Glomerular visceral epithelial cell (primary cell): ENCODE results near the gene GNAI2.
"Not testable (repeated sequence)": the region's sequence is repeated elsewhere in the genome, so short reads cannot be mapped to it uniquely, and the experiment has no call there.

Source experiments
- DNase-seq: peaks from one replicate; pipeline ENCODE4 v3.0.0-alpha.2; 2016; ENCODE audit errors: extremely low spot score

GNAI2 gene

DNA sequence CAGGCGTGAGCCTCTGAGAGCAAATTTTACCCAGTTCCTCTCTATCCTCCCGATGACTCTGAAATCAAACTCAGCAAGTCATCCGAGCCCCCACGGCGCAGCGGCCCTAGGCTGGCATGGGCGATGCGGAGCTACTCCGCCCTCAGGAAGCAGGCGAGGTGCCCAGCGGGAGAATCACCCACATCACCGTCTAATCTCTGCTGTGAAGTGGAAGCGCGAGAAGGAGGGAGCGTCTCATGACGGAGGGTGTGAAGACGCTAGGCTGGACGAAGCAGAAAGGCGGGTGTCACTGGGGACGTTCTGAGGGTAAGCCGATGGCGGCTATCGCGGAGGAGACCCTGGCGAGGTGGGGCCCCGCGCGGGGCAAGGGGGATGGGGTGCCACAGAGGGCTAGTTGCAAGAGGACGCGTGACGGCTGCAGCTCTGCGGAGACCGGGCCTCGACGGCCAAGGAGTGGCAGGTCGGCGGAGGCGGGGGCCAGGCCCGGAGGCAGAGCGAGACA is 9.1 kb upstream of the GNAI2 start:
- DNase-seq, result peak; percentile 27

DNA sequence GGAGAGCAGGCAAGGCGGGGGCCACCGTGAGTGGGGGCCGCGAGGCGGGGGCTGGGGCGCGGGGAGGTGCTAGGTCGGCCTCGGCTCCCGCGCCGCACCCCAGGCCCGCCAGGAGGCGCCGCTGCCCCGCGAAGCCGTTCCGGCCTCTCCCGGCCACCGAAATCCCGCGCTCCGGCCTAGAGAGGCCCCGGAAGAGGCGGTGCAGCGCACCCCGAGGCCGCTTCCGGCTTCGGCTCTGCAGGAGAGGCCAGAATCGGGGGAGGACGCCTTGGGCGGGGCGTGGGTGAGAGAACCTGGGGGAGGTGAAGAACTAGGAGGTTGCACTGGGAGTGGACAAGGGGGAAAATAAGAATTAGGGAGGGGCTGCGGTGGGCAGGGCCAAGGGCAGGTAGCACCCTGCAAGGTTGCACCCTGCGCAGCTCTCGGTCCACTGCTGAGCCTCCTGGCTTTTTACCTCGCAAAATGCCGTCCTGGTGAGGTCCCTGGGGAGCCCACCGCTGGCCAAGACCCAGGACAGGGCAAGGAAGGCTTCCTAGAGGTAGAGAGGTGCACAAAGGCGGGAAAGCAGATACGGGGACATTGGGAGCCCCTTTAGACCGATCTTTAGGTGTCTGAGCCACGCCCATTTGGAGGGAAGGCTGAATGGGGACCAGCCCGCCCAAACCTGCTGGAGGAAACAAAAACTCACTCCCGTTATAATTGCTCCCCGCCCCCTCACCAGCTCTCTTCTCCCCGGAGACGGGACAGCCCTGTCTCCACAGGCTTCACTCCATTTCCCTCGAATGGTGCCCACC is 8.4 kb upstream of the GNAI2 start:
- DNase-seq, result peak; percentile 96

DNA sequence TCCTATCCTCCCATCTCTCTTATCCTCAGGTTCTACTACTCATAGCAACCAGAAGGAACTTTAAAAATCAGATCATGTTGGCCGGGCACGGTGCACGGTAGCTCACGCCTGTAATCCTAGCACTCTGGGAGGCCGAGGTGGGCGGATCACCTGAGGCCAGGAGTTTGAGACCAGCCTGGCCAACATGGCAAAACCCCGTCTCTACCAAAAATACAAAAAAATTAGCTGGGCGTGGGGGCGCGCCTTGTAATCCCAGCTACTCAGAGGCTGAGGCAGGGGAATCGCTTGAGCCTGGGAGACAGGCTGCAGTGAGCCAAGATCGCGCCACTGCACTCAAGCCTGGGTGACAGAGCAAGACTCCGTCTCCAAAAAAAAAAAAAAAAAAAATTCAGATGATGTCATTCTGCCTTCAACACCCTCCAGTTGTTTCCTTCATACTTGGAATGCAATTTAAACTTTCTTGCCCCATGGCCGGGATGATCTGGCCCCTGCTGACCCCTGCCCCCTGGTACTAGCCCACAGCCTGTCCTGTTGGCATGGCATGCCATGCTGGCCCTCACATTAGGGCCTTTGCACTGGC is 7.7 kb upstream of the GNAI2 start:
- DNase-seq, result not testable (repeated sequence)

- DNase-seq, result no peak
Measured at GRCh38 chr3:50229490-50229889, 6.5 kb upstream of the GNAI2 start.

DNA sequence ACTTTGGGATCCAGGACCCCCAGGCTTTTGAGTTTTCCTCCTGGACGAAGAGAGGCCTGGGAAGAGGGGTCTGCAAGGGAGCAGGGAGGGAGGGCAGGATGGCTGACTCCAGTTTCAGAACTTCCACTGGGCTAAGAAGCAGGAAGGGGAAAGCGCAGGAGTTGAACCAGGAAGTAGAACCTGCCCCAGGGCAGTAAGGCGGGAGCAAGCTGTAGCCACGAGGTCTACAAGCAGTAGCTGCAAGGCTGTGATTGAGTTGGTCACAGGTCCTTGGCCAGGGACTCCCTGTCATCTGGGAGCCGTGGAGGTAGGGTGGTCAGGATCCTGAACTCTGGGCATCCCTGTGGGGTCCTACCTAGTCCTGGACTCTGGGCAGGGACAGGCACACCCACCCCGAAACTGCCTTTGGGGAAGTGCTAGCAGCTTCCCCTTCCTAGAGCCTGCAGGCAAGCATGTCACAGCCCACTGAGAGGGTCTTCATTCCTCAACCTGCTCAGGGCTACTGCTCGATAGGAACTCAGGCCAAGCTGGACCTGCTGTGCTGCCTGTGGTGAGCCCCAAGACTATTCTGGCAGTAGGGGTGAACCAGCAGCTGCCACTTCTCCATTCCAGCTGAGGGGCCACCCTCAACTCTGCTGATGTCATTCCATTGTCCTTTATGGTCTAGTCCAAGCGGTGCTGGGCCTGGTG is 5.8 kb upstream of the GNAI2 start:
- DNase-seq, result no peak

DNA sequence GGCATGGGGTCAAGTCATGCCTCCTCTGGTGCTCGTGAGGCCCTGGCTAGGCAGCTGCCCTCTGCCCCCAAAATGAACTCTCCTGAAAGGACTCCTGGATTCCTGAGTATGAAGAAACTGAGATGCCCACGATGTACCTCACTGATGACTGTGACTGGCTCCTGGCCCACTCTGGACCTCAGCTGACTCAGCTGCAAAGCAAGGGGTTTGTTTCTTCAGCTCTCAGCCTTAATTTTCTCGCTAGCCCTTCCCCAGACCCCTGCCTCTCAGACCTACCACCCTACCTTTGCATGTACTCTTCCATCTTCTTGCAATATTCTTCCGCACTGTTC is 5.2 kb upstream of the GNAI2 start:
- DNase-seq, result no peak

GRCh38 chr3:50231581-50231980 is 4.4 kb upstream of the GNAI2 start:
- DNase-seq, result no peak

DNA sequence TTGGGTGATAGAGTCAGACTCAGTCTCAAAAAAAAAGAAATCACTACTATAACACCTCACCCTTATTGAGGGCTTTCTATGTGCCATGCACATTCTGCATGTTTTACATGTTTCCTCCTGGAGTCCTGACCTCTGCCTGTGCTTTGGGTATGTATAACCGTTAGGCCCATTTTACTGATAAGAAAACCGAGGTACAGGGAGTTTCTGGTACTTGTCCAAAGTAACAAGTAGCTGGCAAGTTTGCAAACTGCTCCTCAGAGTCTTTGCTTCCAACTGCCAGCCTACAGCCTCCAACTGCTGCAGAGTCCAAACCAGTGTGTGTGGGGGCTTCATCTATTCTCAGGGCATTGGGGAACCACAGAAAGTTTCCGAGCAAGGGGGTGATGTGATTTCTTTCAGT is 3.7 kb upstream of the GNAI2 start:
- no peak for DNase-seq

- no peak for DNase-seq
Measured at GRCh38 chr3:50233176-50233575, 2.8 kb upstream of the GNAI2 start.

- no peak for DNase-seq
Measured at GRCh38 chr3:50236484-50237132, 604 bp downstream of the GNAI2 start.

DNA sequence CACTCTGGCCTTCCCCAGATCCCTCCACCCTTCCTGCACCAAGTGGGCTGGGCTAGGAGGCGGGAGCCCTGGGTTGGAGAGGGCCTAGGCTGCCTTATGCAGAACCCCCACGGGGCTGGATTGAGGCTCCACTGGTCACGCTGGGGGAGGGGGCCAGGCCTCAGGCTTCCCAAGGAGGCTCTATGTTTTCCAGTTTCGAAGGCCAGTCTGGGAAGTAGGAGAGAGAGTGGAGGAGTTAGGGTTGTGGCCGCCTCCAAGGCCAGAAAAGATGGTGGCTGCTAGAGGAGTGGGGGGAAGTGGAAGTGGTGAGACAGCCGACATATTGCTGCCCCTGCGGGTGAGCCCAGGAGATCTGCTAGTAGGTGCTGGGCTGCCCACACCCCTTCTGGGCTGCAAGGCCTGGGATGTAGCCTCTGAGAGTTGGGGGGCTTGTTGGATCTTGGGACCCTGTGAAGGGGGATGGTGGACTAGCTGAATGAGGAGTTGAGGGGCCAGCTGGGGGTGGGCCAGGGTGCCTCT is 1.2 kb downstream of the GNAI2 start:
- DNase-seq, result peak; percentile 53

DNA sequence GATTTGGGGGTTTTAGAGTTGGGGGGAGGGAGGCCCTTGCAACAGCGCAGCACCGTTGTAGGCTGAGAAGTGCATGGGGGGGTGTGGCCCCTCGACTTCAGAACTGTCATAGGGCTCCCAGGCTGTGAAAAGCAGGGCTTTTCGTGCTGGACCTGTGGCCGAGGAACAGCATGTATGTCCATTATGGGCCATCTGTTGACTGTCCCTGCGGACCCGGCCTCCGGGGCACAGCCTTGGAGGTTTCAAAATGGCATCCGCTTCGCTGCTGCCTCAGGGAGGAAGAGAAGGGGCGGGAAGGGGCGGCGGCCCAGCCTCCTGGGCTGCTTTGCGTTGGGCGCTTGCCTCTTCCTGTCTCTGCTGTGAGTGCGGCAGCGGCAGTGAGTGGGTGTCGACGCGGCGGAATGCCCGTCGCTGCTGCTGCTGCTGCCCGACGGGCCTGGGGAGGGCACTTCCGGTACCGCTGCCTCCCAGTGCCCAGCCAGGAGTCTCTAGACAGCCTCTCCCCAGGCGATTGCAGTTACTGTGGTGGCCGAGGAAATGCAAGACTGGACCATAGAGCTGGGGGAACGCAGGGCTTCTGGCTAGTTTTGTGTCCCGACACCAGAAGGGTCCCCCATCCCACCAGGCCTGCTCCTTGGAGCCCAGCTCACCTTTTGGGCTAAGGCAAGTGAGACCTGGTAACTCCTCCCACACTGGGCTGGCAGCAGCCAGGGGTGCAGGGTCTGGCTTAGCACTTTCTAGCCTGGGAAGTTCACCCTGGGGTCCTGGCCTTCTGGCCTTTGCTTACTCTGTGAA is 1.9 kb downstream of the GNAI2 start:
- peak; percentile 87 for DNase-seq

DNA sequence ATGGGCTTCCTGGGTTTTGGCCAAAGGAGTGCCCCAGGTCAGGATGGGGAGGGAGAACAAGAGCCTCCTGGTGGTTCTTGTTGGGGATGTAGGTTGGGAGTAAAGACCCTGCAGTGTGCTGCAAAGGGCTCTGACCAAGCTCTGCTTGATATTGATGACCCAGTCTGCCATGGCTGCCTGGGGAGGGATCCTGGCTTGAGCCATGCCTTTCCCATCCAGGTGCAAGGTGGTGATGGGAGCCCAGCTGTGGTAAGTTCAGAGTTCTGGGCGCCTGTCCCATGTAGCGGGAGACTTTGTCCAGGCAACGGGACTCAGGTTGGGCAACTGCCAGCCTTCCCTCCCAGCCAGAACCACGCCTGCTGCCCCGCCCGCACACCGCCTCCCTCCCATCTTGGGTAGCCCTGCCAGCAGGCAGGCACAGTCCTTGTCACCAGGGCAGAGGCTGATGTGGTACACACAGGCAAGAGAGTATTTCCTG is 2.6 kb downstream of the GNAI2 start:
- peak; percentile 53 for DNase-seq

GRCh38 chr3:50239649-50240048 is 3.6 kb downstream of the GNAI2 start:
- no peak for DNase-seq

DNA sequence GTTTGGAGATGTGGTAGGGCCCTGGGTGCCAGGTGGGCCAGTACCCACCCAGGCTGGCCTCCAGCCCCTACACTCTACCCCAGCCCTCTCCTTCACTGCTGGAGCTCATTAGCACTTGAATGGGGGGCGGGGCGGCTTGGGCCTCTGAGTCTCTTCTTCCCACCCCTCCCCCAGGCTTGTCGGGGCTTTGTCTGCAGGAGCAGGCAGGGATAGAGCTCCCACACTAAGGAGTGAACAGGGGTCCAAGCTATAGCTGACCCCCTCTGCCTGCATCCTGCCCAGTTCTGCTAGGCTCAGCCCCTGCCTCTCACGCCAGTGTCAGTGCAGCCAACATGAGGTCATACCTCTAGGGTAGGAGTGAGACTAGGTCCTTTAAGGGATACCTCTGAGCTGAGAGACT is 5.2 kb downstream of the GNAI2 start:
- DNase-seq, result no peak

DNA sequence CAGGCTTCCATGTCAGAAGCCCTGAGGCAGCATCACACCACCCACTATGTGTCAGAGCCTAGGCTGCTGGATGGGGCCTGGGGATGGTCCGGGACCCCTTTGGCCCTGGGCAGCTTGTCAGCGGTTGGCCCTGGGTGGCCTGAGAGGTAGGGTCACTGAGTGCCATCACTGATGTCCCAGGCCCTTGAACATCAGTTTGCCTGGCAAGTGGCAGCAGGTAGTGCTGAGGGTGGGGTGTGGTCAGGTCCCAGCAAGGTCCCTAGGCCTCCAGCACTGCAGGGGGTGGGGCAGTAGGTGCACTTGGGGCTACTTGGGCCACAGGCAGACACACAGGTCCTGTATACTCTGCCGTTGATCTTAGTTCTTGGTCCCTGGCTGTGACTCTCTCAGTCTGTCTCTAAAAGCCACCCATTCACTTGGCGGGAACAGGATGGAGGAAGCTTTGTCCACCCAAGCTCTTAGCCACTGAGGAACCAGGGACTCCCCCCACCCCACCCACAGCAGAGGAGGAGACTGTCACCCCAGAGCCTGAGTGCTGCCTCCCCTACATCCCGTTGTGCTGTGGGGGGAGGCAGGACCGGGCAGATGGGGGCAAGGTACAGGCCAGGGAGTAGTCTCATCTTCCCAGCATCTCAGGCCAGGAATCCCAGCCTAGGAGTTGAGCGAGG is 5.8 kb downstream of the GNAI2 start:
- no peak for DNase-seq

DNA sequence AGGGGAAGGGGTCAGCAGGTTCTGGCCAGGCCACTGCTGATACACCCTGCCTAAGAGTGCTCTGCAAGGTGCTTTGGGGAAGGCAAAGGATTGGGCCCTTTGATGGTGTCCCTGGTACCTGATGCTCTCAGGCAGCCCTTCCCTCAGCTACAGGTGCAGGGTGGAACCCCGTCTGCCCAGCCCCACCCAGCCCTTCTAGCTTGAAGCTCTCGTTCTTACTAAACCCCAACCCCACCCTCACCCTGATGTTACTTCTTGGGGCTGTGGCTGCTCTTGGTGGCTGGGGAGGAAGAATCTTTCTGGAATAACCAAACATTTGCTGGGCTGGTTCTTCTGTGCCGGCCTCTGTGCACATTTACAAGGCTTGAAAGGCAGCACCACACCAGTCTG is 6.4 kb downstream of the GNAI2 start:
- DNase-seq, result no peak

GRCh38 chr3:50242851-50243542 is 7.0 kb downstream of the GNAI2 start:
- peak; percentile 82 for DNase-seq

DNA sequence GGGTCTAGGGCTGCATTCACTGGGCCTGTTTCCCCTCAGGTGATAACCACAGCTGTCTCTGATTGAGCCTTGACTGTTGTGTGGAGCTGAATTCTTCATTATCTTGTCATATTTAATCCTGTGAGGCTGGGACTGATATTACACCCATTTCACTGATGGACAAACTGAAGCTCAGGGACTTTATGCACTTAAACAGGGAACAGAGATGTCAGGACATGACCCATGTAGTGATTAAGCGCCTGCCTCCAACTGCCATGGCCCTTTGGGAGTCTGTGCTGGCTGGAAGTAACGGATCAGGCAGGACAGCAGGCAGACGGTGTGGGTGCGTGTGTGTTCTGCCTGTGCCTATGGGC is 7.5 kb downstream of the GNAI2 start:
- no peak for DNase-seq

GRCh38 chr3:50244813-50245212 is 8.8 kb downstream of the GNAI2 start:
- not testable (repeated sequence) for DNase-seq
